Muscle layer of colon (tissue), 2 donors: Measurements from ENCODE around the gene AMOTL1.

ENCODE experiments used
- H3K27ac ChIP-seq: one replicate; pipeline ENCODE4 v1.7.0; 2013; ENCODE audit warnings: low read depth, mild to moderate bottlenecking, low read length, moderate library complexity
- H3K27me3 ChIP-seq, 2 donors: one replicate each; pipeline ENCODE4 v1.7.0; 2013; ENCODE audit warnings: low read length in 2 of 2, mild to moderate bottlenecking in 2 of 2; ENCODE audit not compliant: insufficient read depth in 2 of 2, control insufficient read depth in 1 of 2
- H3K36me3 ChIP-seq: one replicate; pipeline ENCODE4 v1.7.0; 2013; ENCODE audit warnings: mild to moderate bottlenecking, low read length; ENCODE audit not compliant: insufficient read depth
- H3K4me1 ChIP-seq: one replicate; pipeline ENCODE4 v1.7.0; 2013; ENCODE audit warnings: mild to moderate bottlenecking, low read length; ENCODE audit not compliant: insufficient read depth
- H3K4me3 ChIP-seq, 2 donors: one replicate each; pipeline ENCODE4 v1.7.0; 2013; ENCODE audit warnings: low read length in 2 of 2, low read depth in 1 of 2, mild to moderate bottlenecking in 1 of 2, moderate library complexity in 1 of 2
- H3K9ac ChIP-seq: one replicate; pipeline ENCODE4 v1.7.0; 2013; ENCODE audit warnings: low read length
- H3K9me3 ChIP-seq: one replicate; pipeline ENCODE4 v1.7.0; 2013; ENCODE audit warnings: mild to moderate bottlenecking, low read length
- donor health status: abdominal sarcoma.
- donor health status: Adenocarcinoma of cecum.

AMOTL1 gene

GRCh38 chr11:94747601-94748041, 20.5 kb upstream of the AMOTL1 start:
- no peak overlapping the region for H3K4me3 ChIP-seq
- no peak overlapping the region for H3K9ac ChIP-seq
- H3K27ac ChIP-seq, result no peak overlapping the region
- peaks cover 27% of the 10 kb centered on the region for H3K4me1 ChIP-seq
- H3K36me3 ChIP-seq, result no peaks in the 10 kb centered on the region
- no peaks in the 10 kb centered on the region for H3K9me3 ChIP-seq
- H3K27me3 ChIP-seq, result no peaks in the 10 kb centered on the region

GRCh38 chr11:94749369-94749768, 18.8 kb upstream of the AMOTL1 start:
- no peak overlapping the region for H3K27ac ChIP-seq
- H3K9ac ChIP-seq, result no peak overlapping the region
- no peaks in the 10 kb centered on the region for H3K27me3 ChIP-seq
- no peaks in the 10 kb centered on the region for H3K9me3 ChIP-seq
- H3K4me1 ChIP-seq, result peaks cover 31% of the 10 kb centered on the region
- no peaks in the 10 kb centered on the region for H3K36me3 ChIP-seq
- H3K4me3 ChIP-seq, result no peak overlapping the region

- peaks cover 31% of the 10 kb centered on the region for H3K4me1 ChIP-seq
- H3K9ac ChIP-seq, result no peak overlapping the region
- H3K4me3 ChIP-seq, result peak overlapping the region in 1 of 2 donors; percentile 12
Measured at GRCh38 chr11:94750319-94751217, 17.6 kb upstream of the AMOTL1 start.

GRCh38 chr11:94751218-94751609, 16.9 kb upstream of the AMOTL1 start:
- H3K36me3 ChIP-seq, result no peaks in the 10 kb centered on the region
- peaks cover 31% of the 10 kb centered on the region for H3K4me1 ChIP-seq
- H3K27me3 ChIP-seq, result no peaks in the 10 kb centered on the region
- H3K27ac ChIP-seq, result no peak overlapping the region
- no peak overlapping the region for H3K4me3 ChIP-seq
- H3K9ac ChIP-seq, result no peak overlapping the region
- no peaks in the 10 kb centered on the region for H3K9me3 ChIP-seq

More at GRCh38 chr11:94750319-94751217, 17.6 kb upstream of the AMOTL1 start:
- no peaks in the 10 kb centered on the region for H3K27me3 ChIP-seq
- H3K36me3 ChIP-seq, result no peaks in the 10 kb centered on the region
- no peaks in the 10 kb centered on the region for H3K9me3 ChIP-seq
- no peak overlapping the region for H3K27ac ChIP-seq

GRCh38 chr11:94751786-94752185, 16.4 kb upstream of the AMOTL1 start:
- Histone ChIP-seq H3K36me3 (no peaks in the 10 kb centered on the region), H3K4me1 (peaks cover 31% of the 10 kb centered on the region), H3K27me3 (no peaks in the 10 kb centered on the region), H3K9ac (no peak overlapping the region), H3K27ac (no peak overlapping the region), H3K9me3 (no peaks in the 10 kb centered on the region), H3K4me3 (no peak overlapping the region)

- Histone ChIP-seq H3K9me3 (no peaks in the 10 kb centered on the region), H3K4me1 (peaks cover 31% of the 10 kb centered on the region), H3K9ac (no peak overlapping the region)
Measured at GRCh38 chr11:94753630-94754029, 14.5 kb upstream of the AMOTL1 start.

GRCh38 chr11:94754335-94754734, 13.8 kb upstream of the AMOTL1 start:
- H3K4me1 ChIP-seq, result peaks cover 31% of the 10 kb centered on the region
- no peak overlapping the region for H3K9ac ChIP-seq
- H3K9me3 ChIP-seq, result no peaks in the 10 kb centered on the region
- H3K27me3 ChIP-seq, result no peaks in the 10 kb centered on the region
- H3K4me3 ChIP-seq, result no peak overlapping the region
- H3K36me3 ChIP-seq, result no peaks in the 10 kb centered on the region
- no peak overlapping the region for H3K27ac ChIP-seq

More at GRCh38 chr11:94753630-94754029, 14.5 kb upstream of the AMOTL1 start:
- Histone ChIP-seq H3K27ac (no peak overlapping the region), H3K4me3 (no peak overlapping the region), H3K27me3 (no peaks in the 10 kb centered on the region), H3K36me3 (no peaks in the 10 kb centered on the region)

- no peak overlapping the region for H3K27ac ChIP-seq
- H3K4me1 ChIP-seq, result peaks cover 31% of the 10 kb centered on the region
Measured at GRCh38 chr11:94754819-94755218, 13.3 kb upstream of the AMOTL1 start.

GRCh38 chr11:94755494-94755893, 12.7 kb upstream of the AMOTL1 start:
- Histone ChIP-seq H3K4me3 (no peak overlapping the region), H3K9ac (no peak overlapping the region), H3K9me3 (no peaks in the 10 kb centered on the region), H3K36me3 (no peaks in the 10 kb centered on the region), H3K27ac (no peak overlapping the region), H3K27me3 (no peaks in the 10 kb centered on the region), H3K4me1 (peaks cover 25% of the 10 kb centered on the region)

More at GRCh38 chr11:94754819-94755218, 13.3 kb upstream of the AMOTL1 start:
- Histone ChIP-seq H3K4me3 (no peak overlapping the region), H3K27me3 (no peaks in the 10 kb centered on the region), H3K9ac (no peak overlapping the region), H3K9me3 (no peaks in the 10 kb centered on the region), H3K36me3 (no peaks in the 10 kb centered on the region)

- Histone ChIP-seq H3K9ac (no peak overlapping the region), H3K4me1 (peaks cover 12% of the 10 kb centered on the region), H3K27ac (no peak overlapping the region), H3K36me3 (no peaks in the 10 kb centered on the region), H3K9me3 (no peaks in the 10 kb centered on the region), H3K4me3 (no peak overlapping the region), H3K27me3 (no peaks in the 10 kb centered on the region)
Measured at GRCh38 chr11:94757037-94757735, 11.0 kb upstream of the AMOTL1 start.

- Histone ChIP-seq H3K4me3 (no peak overlapping the region), H3K9ac (no peak overlapping the region), H3K27ac (no peak overlapping the region), H3K9me3 (no peaks in the 10 kb centered on the region), H3K27me3 (no peaks in the 10 kb centered on the region), H3K4me1 (peaks cover 10% of the 10 kb centered on the region), H3K36me3 (no peaks in the 10 kb centered on the region)
Measured at GRCh38 chr11:94758666-94759065, 9.5 kb upstream of the AMOTL1 start.
